GM12864 (cell line): Measurements from ENCODE around the gene DGKI.

ENCODE experiments used
- DNase-seq: peaks from one replicate; pipeline ENCODE4 v3.0.0-alpha.2; 2011; ENCODE audit warnings: low read depth
- H3K4me3 ChIP-seq: 2 replicates; pipeline ENCODE4 v1.5.1; 2011; ENCODE audit warnings: mild to moderate bottlenecking, low read depth, low read length, control low read depth
- CTCF ChIP-seq: IDR thresholded peaks from 2 replicates; pipeline ENCODE4 v1.5.1; 2011; ENCODE audit warnings: low read depth, mild to moderate bottlenecking, moderate library complexity, low read length, control low read depth, inconsistent platforms; ENCODE audit errors: missing control alignments

Gene DGKI

GRCh38 chr7:137825489-137825888 lies 21.3 kb downstream of the DGKI start:
- no peak for DNase-seq
- no peak overlapping the region for H3K4me3 ChIP-seq
- TF ChIP-seq CTCF, result no peak

GRCh38 chr7:137820677-137821420 lies 25.9 kb downstream of the DGKI start:
- TF ChIP-seq CTCF, result no peak
- no peak overlapping the region for H3K4me3 ChIP-seq
- DNase-seq, result no peak

DNA sequence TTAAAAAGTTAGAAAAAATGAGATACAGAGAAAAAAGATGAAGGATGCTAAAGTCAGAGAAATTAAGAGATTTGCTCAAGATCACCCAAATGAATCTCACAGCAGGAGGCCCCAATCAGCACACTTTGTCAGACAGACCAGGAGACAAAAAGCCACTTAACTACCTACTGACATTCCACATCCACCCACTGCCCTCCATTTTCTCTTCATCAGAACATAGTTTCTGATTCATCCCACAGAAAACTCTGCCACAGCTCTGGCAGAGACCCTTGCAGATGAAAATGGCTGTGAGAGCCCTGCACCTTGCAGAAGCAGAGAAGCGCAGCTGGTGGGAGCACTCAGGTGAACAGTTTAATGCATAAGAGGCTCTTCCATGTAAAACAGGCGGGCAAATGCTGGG lies 26.6 kb downstream of the DGKI start:
- no peak overlapping the region for H3K4me3 ChIP-seq
- no peak for DNase-seq

DNA sequence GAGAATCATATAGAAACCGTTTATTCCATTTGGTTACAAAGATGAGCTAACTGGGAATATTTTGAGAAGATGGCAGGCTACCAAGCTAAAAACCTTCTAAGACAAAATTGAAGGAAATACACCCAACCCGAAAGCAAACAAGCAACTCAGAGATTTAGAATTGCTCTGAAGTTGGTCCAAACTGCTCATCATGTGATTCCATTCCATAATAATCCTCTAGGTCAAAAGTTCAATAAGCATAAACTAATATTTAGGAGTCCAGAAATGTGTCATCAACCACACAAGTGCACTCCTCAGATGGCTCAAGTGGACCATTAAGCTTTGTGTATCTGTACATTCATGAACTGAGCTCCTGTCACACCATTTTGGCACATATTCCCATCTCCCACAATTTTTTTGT lies 28.7 kb downstream of the DGKI start:
- H3K4me3 ChIP-seq, result no peak overlapping the region
- DNase-seq, result no peak
- no peak for TF ChIP-seq CTCF

More for the DNA sequence above, 26.6 kb downstream of the DGKI start:
- TF ChIP-seq CTCF, result no peak

DNA sequence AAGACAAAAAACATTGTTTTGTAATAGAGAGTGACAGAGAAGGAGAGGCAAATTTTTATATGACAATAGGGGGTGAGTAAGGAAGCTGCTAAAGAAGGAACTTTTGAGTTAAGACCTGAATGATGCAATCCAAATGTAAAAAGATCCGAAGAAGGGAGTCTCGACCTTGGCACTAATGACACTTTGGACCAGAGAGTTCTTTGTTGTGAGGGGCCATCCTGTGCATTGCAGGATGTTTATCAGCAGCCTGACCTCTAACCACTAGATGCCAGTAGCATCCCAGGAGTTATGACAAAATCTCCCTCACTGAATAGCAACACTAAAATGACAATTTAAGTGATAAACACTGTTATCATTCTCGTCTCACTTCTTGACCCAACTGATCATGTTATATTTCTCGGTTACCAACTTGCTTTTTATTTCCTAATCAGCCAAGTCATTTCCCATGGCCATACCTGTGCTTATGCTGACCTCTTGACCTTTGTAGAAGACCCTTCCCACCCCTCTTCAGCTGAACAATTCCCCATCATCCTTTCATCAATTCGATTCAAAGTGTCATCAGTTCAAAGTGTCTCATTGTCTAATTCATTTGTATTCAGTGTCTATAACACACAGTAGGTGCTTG lies 30.0 kb downstream of the DGKI start:
- H3K4me3 ChIP-seq, result no peak overlapping the region
- DNase-seq, result no peak
- peak; percentile 40 for TF ChIP-seq CTCF

DNA sequence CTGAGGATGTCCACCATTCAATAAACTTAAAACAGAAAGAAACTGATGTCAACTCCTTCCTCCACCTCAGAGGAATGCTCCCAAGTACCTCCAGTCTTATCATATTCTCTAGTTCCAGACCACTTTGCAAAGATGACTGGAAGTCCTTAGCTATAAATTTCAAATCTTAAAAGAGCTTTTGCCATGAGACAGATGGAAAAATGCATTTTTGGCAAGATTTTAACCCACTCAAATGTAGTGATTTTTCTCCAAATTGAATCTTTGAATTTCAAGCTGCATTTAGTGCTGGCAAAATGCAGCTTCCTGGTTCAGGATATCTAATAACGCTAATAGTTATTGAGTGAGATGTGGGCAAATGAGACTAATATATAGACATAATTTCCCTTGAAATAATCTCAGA lies 33.2 kb downstream of the DGKI start:
- no peak for DNase-seq
- no peak overlapping the region for H3K4me3 ChIP-seq
- no peak for TF ChIP-seq CTCF

DNA sequence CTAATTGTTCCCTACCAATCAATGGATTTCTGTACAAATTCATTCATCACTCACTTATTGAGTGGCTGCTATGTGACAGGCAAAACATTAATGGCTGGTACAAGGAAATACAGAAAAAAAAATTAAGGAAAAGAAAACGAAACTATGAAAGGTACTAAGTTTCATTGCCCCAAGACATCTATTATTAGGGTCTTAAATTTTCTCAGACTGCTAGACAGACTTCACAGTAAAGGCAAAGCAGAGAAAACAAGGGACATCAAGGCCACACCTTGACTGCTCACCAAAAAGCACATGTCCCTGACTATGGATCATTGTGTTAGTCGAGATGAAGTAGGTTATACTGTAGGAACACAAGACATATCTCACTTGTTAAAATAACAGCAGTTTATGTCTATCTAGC lies 36.5 kb downstream of the DGKI start:
- H3K4me3 ChIP-seq, result no peak overlapping the region
- DNase-seq, result no peak
- TF ChIP-seq CTCF, result no peak
